Glutamatergic neuron (in vitro differentiated cells): ENCODE results near the gene L3MBTL4. TPM values are rescaled to one million over a fixed set of nuclear protein-coding genes. Genes with fewer than 3 reads are reported as not detected.
"Not testable (repeated sequence)": the region's sequence is repeated elsewhere in the genome, so short reads cannot be mapped to it uniquely, and the experiment has no call there.

Source experiments
- DNase-seq: peaks from one replicate; pipeline ENCODE4 v3.0.0; 2022
- H3K27ac Mint-ChIP-seq: one replicate; pipeline ENCODE4 v1.8.0; 2020; ENCODE audit warnings: mild to moderate bottlenecking, mixed read lengths, inconsistent platforms; ENCODE audit not compliant: unreplicated experiment
- H3K27me3 Mint-ChIP-seq: one replicate; pipeline ENCODE4 v1.8.0; 2020; ENCODE audit warnings: mild to moderate bottlenecking, moderate library complexity, mixed read lengths, inconsistent platforms; ENCODE audit not compliant: unreplicated experiment
- H3K36me3 Mint-ChIP-seq: one replicate; pipeline ENCODE4 v1.8.0; 2020; ENCODE audit warnings: mild to moderate bottlenecking, mixed read lengths, inconsistent platforms; ENCODE audit not compliant: unreplicated experiment
- H3K4me1 Mint-ChIP-seq: one replicate; pipeline ENCODE4 v1.8.0; 2020; ENCODE audit warnings: mild to moderate bottlenecking, low read depth, mixed read lengths, inconsistent platforms; ENCODE audit not compliant: unreplicated experiment
- H3K4me3 Mint-ChIP-seq: one replicate; pipeline ENCODE4 v1.8.0; 2020; ENCODE audit warnings: mild to moderate bottlenecking, mixed read lengths, inconsistent platforms; ENCODE audit not compliant: unreplicated experiment
- H3K9me3 Mint-ChIP-seq: one replicate; pipeline ENCODE4 v1.8.0; 2020; ENCODE audit warnings: mild to moderate bottlenecking, moderate library complexity, mixed read lengths, inconsistent platforms; ENCODE audit not compliant: unreplicated experiment
- total RNA-seq: library from RNA; stranded (reverse); fragmentation: NEBNext Ultra II Directional; extraction: Animal tissue kit (Norgen Biotek cat#: 25700); gene quantifications from one replicate; pipeline ENCODE4 v1.2.1, GENCODE V29; 2021; ENCODE audit not compliant: unreplicated experiment
- TF ChIP-seq, protein P1 (sequence below): fragments of 200-600 bp; sonication (generic); IDR thresholded peaks from one replicate; pipeline ENCODE4 v1.5.0; 2021; ENCODE audit not compliant: partially characterized antibody, unreplicated experiment

L3MBTL4 gene
- total RNA-seq, 1 donor from 2014 or later, result 0.32 TPM

DNA sequence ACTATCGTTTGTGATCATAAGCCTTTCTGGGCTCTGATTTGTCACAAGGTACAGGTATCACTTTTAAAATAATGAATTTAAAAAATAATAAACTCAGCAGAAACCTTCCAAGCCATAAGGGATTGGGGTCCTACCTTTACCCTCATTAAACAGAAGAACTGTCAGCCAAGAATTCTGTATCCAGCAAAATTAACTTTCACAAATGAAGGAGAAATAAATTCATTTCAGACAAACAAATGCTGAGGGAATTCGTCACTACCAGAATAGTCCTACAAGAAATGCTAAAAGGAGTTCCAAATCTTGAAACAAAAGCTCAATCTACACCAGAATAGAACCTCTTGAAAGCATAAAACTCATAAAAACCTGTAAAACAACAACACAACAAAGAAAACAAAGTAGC is 25.7 kb downstream of the L3MBTL4 start:
- Mint-ChIP-seq H3K27me3 (no peaks in the 10 kb centered on the region), H3K4me3 (no peak overlapping the region), H3K36me3 (peaks cover 5% of the 10 kb centered on the region), H3K4me1 (no peaks in the 10 kb centered on the region), H3K9me3 (peaks cover 3% of the 10 kb centered on the region), H3K27ac (no peak overlapping the region)
- TF ChIP-seq, protein P1, sequence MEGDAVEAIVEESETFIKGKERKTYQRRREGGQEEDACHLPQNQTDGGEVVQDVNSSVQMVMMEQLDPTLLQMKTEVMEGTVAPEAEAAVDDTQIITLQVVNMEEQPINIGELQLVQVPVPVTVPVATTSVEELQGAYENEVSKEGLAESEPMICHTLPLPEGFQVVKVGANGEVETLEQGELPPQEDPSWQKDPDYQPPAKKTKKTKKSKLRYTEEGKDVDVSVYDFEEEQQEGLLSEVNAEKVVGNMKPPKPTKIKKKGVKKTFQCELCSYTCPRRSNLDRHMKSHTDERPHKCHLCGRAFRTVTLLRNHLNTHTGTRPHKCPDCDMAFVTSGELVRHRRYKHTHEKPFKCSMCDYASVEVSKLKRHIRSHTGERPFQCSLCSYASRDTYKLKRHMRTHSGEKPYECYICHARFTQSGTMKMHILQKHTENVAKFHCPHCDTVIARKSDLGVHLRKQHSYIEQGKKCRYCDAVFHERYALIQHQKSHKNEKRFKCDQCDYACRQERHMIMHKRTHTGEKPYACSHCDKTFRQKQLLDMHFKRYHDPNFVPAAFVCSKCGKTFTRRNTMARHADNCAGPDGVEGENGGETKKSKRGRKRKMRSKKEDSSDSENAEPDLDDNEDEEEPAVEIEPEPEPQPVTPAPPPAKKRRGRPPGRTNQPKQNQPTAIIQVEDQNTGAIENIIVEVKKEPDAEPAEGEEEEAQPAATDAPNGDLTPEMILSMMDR, result no peak
- DNase-seq, result no peak

DNA sequence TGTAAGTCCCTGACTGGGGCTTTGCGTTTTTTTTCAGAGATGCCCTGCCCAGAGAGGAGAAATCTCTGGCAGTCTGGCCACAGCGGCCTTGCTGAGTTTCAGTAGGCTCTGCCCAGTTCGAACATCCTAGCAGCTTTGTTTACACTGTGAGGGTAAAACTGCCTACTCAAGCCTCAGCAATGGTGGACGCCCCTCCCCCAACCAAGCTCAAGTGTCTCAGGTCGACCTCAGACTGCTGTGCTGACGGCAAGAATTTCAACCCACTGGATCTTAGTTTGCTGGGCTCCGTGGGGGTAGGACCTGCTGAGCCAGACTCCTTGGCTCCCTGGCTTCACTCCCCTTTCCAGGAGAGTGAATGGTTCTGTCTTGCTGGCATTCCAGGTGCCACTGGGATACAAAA is 31.7 kb downstream of the L3MBTL4 start:
- TF ChIP-seq, protein P1, result no peak
- Mint-ChIP-seq H3K4me1 (no peaks in the 10 kb centered on the region), H3K27ac (no peak overlapping the region), H3K9me3 (no peaks in the 10 kb centered on the region), H3K36me3 (no peaks in the 10 kb centered on the region), H3K4me3 (no peak overlapping the region), H3K27me3 (no peaks in the 10 kb centered on the region)
- no peak for DNase-seq

- not testable (repeated sequence) for DNase-seq, H3K4me1 Mint-ChIP-seq, H3K27ac Mint-ChIP-seq, H3K27me3 Mint-ChIP-seq, H3K36me3 Mint-ChIP-seq, H3K9me3 Mint-ChIP-seq, H3K4me3 Mint-ChIP-seq
These were observed 37.2 kb downstream of the L3MBTL4 start for GRCh38 chr18:6377473-6377872.

GRCh38 chr18:6376433-6377229 is 38.1 kb downstream of the L3MBTL4 start:
- H3K4me3 Mint-ChIP-seq, result no peak overlapping the region
- no peaks in the 10 kb centered on the region for H3K27me3 Mint-ChIP-seq
- H3K36me3 Mint-ChIP-seq, result no peaks in the 10 kb centered on the region
- no peaks in the 10 kb centered on the region for H3K4me1 Mint-ChIP-seq
- no peak for DNase-seq
- H3K27ac Mint-ChIP-seq, result no peak overlapping the region
- H3K9me3 Mint-ChIP-seq, result no peaks in the 10 kb centered on the region
- TF ChIP-seq, protein P1, result no peak

GRCh38 chr18:6374935-6375529 is 39.7 kb downstream of the L3MBTL4 start:
- H3K27me3 Mint-ChIP-seq, result no peaks in the 10 kb centered on the region
- no peaks in the 10 kb centered on the region for H3K36me3 Mint-ChIP-seq
- no peaks in the 10 kb centered on the region for H3K4me1 Mint-ChIP-seq
- H3K27ac Mint-ChIP-seq, result no peak overlapping the region
- no peak overlapping the region for H3K4me3 Mint-ChIP-seq
- no peak for DNase-seq
- TF ChIP-seq, protein P1, result no peak
- H3K9me3 Mint-ChIP-seq, result no peaks in the 10 kb centered on the region
